Fibroblast of skin of left biceps (primary cell): ENCODE data around the gene PDE9A.
A peak's percentile ranks its signal among the peaks of the same experiment; 100 is the strongest.
"Not testable (repeated sequence)": the region's sequence is repeated elsewhere in the genome, so short reads cannot be mapped to it uniquely, and the experiment has no call there.

Experiments
- DNase-seq, 2 experiments: peaks; one replicate each; pipeline ENCODE4 v3.0.0-alpha.2; 2013; ENCODE audit warnings: low read depth in 2 of 2

Gene PDE9A

DNA sequence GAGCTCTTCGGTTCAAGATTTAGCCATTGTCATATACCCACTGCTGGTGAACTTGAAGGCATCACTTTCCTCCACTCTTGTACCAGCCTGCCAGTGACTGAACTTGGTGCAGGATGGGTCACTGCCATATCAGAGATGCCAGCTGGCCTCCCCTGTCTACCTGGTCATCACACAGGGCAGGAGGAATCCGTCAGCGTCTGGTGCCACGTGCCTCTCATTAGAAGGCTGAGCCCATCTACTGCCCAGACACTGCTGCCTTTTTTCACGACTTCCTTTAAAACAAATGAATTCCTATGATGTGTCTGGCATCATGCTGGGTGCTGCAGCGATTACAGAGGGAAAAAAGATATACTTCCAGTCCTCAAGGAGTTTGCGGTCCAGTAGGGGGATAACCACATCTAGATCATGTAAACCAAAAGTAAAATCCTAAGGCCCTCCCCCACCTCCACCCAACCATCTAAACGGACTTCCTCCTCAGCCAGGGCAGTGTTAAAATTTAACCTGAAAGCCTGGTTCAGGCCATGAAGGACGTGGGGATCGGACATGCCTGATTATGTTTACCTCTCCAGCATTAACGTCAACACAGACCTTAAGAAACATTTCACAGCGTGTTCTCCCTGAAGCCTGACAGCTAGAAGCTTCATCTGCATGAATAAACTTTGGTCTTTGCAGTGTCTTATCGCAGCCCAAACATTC lies 29.2 kb upstream of the PDE9A start:
- no peak for DNase-seq

DNA sequence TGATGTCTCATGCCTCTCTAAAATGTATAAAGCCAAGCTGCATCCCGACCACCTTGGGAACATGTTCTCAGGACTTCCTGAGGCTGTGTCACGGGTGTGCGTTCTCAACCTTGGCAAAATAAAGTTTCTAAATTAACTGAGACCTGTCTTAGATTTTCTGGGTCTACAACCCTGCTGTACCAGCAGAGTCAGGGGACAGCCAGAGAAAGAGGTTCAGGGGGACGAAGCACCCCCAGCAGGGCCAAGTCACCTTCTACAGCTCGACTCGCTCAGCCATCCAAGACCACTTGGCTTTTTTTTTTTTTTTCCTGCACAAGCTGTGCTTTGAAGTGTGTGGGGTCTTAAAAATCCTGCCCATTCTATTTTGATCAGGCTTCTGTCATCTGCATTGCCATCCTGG lies 28.5 kb upstream of the PDE9A start:
- DNase-seq, result no peak

DNA sequence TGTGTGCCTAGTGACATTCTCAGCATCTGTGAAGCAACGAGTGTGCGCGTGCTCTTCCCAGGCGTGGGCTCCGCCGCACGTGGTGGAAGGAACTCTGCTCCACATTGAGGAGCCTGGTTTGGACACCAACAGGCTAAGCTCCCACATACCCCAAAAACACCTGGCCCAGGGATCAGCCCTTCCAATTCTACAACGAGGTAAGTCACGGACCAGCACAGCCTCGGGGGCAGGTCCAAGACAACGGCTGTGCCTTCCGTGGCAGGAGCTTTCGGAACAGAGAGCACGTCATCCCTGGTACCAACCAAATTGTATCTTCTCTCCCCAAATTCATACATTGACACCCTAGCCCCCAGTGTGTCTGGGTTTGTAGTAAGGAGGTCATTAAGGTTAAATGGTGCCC lies 27.2 kb upstream of the PDE9A start:
- no peak for DNase-seq

DNA sequence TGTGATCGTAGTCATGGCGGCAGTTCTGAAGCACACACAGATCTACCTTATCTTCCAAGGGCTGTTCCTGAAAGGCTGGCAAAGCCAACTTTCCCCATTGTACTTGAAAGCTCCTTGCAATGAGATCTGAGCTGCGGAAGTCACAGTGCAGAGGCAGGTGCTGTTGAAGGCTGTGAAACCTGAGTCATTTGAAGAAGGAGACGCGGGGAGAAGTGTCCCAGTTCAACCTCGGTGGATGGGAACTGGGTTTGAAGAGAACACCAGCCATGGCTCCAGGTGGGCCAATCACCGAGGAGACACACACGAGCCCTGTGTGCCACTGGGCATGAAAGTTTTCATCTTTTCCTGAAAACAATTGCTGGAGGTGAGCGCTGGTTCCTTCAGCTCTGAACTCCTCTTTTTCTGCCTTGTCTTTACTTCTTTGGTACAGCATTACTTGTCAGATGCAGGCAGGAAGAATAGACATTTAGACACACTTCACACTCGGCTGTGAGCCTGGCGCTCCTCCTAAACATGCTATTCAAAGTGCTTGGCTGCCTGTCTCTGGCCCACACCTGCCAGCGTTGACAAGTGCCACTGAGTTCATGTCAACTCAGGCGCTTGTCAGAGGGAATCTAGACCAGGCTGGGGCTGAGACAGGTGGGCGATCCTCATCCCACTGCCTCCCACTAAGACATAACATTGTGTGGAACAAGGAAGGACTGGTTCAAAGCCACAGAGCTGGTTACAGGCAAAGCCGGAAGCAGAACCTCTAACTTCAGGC lies 25.7 kb upstream of the PDE9A start:
- no peak for DNase-seq

DNA sequence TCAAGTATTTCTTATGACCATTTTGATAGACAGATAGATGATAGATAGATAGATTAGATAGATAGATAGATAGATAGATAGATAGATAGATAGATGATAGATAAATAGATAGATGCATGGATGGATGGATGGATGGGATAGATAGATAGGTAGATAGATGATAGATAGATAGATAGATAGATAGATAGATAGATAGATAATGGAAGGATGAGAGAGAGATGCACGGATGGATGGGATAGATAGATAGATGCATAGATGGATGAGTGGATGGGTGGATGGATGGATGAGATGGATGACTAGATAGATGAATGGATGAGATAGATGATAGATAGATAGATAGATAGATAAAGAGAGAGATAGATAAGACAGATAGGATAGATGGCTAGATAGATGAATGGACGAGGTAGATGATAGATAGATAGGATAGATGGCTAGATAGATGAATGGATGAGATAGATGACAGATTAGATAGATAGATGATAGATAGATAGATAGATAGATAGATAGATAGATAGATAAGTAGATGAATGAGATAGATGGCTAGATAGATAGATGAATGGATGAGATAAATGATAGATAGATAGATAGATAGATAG lies 24.9 kb upstream of the PDE9A start:
- DNase-seq, result not testable (repeated sequence)

DNA sequence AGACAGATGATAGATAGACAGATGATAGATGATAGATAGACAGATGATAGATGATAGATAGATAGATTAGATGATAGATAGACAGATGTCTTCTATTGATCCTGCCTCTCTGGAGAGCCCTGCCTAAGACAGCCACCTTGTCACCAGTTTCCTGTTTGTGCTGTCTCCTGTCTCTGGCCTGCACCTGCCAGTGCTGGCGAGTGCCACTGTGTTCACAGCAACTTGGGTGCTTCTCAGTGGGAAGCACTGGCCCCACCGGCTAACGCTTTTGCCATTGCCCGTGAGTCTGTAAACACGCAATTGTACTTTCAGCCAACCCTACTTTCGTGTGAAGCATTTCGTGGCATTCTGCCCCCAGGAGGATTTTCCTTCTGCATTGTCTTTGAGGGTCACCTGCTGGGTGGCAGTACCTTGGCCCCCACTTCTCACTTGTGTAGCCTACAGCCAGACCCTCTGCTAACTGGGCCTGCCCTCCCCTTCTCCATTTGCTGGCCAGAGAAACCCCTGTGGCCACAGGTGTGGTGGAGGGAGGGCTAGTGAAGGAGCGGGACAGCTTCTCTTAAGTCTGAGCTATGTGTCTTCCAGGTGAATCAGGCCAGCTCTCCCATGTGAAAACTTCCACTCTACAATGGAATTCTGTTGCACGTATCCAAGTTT lies 23.4 kb upstream of the PDE9A start:
- no peak for DNase-seq

DNA sequence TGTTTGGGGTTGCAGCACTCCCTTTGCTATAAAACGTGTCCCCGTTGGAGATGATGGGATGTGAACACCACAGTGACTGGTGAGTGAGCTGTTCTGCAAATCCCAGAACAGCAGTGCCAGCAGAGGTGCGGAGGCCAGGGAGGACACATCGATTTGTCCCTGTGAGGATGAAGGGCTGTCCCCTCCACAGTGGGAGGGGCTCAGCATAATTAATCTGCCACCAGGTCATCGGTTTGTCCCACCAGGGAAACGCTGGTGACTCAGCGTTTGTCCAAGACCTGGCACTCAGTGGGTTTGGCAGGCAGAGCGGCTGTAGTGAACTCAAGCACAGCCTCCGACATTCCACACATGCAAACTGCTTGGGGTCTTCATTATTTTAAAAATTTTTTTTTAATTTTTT lies 22.8 kb upstream of the PDE9A start:
- DNase-seq, result no peak

DNA sequence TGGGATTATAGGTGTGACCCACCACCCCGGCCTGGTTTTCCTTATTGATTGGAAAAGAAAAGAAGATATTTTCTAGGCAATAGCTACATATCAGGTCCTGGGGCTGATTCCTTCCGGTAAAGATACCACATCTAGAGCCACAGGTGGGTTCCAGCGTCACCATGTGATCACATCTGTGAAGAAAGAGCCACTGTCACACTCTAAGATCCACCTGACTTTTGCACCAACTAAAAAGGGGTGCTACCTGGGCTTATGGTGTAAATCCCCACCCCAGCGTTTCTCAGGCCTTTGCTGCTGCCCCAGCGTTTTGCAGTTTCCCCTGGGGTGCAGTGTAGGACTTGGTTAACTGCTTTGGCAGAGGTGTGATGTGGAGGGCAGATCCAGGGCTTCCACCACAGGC lies 22.3 kb upstream of the PDE9A start:
- no peak for DNase-seq

DNA sequence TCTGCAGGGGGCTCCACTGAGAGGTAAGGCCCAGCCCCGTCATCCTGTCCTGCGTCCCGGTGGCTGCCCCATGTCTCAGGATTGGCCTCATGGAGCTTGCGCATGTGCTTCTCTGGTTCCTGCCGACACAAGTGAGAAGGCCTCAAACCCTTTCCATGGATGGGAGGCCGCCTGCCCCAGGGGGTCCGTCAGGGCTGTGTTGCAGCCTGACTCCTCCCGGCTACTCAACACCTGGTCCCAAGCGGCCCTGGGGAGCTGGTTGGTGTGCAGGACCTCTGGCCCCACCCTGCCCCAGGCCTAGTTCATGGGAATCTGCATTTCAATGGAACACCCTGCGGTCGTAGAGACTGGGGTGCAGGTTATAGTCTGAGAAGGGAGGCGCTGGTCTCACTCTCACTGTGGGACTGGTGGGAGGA lies 21.1 kb upstream of the PDE9A start:
- DNase-seq, result no peak

DNA sequence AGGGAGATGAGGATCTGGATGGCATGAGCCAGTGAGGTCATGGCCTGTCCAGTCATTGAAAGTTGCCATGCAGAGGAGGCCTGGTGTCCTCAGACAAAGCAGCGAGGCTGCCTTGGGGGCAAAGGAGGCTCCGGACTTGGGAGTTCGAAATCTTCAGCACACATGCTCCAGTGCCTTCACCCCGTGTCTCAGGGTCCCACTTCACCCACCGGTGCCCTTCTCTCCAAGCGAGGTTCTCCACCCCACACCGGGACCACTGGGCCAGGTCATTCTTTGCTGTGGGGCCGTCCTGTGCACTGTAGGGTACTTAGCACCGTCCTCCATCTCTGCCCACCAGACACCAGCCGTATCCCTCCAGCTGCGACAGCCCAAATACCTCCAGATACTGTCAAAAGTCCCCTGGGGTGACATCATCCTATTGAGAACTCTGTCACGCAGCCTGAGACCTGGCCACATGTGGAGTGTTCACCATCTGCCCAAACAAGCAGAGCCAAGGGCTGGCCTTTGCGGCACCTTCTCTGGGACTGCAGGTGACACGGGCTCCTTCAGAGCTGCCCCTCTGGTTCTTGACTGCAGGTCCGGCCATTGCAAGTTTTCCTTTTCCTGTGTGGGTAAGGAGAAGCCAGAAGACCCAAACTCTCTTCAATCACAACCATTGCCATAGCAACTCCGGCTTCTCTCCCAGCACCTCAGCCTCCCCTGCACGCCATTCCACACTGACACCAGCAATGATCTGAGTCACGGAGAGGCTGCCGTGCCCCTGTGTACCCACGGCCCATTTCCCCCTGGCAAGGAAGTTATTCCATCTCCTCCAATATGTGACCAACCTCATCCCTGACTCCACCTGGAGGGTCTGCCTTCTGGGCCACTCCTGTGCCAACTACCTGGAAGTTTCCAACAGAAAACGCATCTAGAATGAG lies 20.4 kb upstream of the PDE9A start:
- DNase-seq, result no peak

DNA sequence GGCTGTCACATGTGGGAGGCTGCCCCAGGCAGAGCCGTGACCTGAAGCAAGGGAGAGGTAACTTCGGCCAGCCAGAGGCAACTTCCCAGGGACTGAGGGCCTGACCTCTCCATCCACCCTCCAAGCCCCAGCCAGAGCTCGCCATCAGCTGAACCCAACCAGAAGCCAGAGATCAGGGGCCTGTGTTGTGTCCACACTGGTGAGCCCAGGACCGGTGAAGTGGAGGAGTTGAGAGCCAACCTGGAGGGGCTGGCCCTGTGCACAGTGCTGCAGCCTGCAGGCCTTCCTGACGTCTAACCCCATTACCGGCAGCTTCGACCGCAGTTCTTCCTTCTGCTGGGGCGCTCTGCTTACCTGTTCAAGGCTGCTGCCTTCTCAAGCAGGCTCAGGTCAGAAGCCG lies 19.6 kb upstream of the PDE9A start:
- DNase-seq, result no peak

DNA sequence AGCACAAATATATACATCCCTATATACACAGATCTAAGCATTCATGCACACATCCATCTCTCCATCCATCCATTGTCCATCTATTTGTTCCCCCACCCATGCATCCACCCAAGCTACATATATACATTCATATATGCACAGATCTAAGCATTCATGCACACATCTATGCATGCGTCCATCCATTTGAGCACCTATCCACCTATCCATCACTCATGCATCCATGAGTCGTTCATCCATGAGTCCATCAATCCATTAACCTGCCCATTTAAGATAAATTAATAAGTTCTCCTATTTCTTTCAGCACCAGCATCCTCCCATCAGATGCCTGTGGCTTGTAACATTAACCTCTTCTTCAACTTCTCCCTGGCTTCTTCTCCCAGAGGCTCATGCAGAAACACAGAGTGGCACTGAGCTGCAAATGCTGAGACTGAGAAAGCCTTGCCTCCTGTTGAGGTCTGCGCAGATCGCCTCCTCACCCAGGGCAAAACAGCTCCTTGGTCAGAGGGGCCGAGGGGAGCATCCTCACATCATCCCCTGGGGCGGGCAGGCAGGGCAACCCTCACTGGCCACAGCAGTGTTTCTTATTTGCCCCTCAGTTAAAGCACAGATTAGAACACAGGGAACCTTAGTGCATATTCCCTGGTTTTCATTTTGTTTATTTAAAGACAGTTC lies 17.4 kb upstream of the PDE9A start:
- DNase-seq, result no peak

DNA sequence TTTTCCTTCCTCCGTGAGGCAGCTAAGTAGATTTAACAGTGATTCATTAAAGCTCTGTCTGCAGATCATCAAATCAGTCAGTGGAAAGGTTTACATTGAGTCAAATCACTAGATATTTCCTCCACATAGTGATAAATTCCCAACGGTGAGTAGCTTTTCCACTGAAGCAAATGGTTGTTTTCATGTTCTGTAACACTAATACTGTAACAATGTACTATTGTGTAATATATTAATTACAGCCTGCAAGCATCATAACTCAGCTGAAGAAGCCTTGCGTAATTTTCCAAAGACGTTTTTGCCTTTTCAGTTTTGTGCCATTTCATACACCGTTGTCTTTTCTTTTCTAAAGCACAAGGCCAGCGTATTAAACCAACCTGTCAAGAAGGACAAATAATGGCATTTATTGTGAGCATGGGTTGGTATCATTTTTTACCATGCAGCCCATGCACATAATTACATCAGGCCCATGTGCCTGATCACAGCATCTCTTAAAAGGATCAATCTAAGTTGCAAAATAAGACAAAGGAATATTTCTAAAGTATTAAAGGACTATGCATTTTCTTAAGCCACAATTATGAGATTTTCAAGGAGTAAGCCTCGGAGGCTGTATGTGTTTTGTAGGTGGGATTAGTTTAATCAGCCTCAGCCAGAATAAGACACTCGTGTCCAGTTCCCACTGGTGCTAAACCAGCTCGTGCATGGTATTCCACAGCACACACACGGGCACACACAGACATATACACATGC lies 16.7 kb upstream of the PDE9A start:
- peak; percentile 32 to 37 for DNase-seq

DNA sequence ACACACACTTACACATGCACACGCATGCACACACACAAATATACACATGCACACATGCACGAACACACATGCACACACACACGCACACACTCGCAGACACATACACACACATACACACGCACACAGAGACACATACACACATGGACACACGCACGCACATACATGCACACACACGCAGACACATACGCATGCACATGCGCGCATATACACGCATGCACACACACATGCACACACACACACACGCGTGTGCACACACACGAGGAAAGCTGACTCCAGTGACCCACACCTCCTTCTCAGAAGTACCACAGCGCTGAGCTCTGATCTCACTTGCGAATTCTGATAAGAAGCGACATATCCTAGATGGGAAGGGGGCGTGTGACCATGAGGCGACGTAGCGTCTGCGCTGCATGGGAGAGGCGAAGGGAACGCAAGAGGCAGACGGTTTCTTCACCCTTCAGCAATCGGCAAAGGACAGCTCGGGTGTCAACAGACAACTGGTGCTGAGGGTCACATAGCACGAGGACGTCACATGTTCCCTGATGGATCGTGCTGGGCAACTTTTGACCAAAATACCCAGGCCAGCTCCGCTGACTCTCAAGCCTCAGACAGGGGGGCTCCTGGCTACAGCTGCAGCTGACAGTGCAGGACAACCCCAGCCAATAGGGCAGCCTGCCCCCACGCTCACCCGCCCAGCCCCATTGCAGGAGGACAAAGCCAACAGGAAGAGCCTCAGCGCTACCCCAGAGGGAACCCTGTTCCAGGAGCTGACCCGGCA lies 16.0 kb upstream of the PDE9A start:
- DNase-seq, result no peak

DNA sequence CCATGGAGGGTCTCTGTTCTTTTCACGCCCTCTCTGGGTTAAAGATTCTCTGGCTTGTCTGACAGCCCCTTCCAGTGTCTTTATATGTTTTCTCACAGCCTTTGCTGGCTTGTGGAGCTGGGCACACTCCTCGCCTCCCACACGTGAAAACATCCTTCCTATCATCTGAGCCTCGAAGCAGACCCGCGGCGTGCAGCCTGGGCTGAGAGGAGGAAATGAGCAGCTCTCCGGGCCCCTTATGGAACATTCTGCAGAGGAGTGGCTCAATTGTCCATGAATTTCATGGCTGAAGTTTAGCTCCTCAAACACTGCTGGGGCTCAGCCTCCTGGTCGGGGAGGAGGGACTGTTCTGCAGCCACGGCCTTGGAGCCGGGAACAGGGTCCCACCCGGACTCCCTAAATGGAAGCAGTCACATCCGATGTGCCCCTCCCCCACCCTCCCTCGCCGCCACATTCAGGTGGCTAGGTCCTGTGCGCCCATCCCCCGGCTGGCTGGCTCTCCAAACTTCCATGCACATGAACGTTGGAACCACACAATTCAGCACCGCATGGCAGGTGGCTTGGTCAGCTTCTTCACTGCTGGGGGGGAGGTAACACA lies 15.1 kb upstream of the PDE9A start:
- DNase-seq, result no peak

DNA sequence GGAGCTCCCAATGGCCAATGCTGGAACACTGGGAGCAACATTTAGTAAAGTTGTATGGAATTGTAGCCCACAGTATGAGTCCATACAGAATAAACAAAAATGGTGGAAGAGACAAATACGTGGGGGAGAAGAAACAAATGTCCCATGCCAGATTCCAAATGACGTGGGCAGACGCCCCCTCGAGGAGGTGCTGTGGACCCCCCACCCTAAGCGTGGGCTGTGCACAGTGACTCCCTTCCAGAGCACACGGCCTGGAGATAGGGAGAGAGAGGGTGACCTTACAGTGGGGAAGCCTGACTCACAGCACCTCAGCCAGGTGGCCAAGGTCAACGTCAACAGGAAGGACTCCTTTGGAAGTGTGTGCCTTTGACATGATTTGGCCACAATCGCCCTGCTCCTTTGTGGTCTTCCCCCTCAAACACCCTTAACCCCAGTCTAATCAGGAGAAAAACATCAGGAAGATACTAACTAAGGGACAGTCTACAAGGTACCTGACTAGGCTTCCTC lies 13.7 kb upstream of the PDE9A start:
- DNase-seq, result no peak

DNA sequence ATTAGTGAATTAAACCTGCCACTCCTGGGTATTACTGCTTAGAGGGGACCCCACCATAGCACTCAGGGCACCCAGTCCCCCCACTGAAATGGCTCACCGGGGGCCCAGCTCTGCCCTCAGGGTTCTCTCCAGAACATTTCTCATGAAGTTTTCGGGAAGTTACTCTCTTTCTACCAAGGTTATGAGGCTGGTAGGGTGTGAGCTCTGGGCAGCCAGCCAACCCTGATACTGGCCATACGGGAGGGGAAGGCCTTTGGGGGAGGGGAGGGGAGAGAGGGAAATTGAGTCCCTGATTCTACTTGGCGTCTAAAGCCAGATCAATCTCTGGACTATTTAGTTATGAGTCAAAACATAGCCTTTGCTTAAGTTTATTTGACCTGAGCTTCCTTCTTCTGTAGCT lies 12.9 kb upstream of the PDE9A start:
- DNase-seq, result no peak

DNA sequence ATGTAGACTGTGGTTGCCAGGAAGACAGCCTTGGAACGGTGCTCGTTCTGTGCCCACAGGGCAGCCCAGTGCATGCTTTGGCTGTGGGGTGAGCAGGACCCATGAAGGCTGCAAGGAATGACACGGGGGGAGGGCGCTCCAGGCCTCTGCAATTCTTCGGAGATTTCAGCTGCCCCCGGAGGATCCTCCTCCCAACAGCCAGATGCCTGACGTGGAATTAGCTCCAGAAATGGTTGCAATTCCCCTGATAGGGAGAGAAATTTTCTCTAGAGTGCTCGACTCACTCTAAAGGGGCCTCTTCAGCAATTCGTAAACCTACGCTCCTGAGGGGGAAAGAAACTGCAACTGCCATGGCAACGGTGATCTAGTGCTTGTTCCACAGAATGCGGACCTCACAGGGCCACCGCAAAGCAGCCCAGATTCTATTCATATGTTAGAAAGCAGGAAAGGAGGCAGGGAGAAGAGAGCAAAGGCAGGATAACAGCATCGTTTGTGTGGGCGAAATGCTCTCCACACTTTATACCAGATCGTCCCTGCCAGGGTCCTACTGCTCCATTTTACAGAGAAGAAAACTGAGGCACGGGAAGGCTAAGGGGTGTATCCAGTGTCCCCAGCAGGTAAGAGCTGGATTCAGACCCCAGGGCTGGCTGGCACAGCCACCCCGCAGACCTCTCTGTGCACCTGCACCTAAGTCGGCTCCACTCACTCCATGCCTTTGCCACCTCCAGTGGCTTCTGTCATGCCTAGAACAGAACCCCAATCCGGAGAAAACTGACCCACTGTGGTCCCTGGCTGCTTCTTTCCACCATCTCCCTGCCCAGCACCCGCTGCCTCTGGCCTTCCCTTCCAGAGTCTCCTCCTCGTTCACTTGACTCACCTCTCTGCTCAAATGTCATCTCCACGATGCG lies 11.9 kb upstream of the PDE9A start:
- no peak for DNase-seq
